Measurements from ENCODE around the gene RPS27L.

DNA sequence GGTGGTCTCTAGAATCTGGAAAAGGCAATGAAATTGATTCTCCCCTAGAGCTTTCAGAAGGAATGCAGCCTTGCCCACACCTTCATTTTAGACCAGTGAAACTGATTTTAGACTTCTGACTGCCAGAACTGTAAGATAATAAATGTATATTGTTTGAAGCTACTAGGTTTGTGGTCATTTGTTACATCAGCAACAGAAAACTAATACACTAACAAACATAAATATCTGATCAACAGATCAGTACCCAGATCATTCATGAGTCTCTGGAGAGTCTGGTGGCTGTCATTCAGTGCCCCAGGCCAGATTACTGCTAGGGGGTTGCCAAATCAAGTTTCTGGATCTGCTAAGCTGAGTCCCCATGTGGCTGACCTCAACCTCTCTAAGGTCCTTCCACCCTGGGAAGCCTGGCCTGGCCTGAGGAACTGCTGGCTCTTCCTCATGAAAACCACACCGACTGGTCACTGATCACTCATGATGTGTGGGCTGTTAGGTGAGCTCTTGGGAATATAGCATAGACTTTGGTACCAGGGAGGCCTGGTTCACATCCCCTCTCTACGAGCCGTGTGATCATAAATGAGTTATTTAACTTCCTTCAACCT, 46.8 kb downstream of the RPS27L start:
- TF ChIP-seq EZH2 (IDR thresholded peaks at IDR 0.05; ENCODE audit: borderline replicate concordance) (no peak), EZH2phosphoT487 (IDR thresholded peaks at IDR 0.05; ENCODE audit: low read depth, severe bottlenecking, unreplicated experiment) (no peak)
- TF ChIP-seq, protein P1, sequence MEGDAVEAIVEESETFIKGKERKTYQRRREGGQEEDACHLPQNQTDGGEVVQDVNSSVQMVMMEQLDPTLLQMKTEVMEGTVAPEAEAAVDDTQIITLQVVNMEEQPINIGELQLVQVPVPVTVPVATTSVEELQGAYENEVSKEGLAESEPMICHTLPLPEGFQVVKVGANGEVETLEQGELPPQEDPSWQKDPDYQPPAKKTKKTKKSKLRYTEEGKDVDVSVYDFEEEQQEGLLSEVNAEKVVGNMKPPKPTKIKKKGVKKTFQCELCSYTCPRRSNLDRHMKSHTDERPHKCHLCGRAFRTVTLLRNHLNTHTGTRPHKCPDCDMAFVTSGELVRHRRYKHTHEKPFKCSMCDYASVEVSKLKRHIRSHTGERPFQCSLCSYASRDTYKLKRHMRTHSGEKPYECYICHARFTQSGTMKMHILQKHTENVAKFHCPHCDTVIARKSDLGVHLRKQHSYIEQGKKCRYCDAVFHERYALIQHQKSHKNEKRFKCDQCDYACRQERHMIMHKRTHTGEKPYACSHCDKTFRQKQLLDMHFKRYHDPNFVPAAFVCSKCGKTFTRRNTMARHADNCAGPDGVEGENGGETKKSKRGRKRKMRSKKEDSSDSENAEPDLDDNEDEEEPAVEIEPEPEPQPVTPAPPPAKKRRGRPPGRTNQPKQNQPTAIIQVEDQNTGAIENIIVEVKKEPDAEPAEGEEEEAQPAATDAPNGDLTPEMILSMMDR (IDR thresholded peaks at IDR 0.05; ENCODE audit: poor library complexity), result no peak
